ENCODE results near the gene SOS1. TPM values are rescaled to one million over a fixed set of nuclear protein-coding genes. Genes with fewer than 3 reads are reported as not detected.
"Not testable (repeated sequence)": the region's sequence is repeated elsewhere in the genome, so short reads cannot be mapped to it uniquely, and the experiment has no call there.

SOS1 gene
- 22.4 and 23.7 TPM in 2 replicates for total RNA-seq
- polyA plus RNA-seq (2012) = 8.4 TPM

- DNase-seq (ENCODE audit: low read depth) = peak; percentile 96
Observed at GRCh38 chr2:39120771-39121522, at the start of gene SOS1. Gene SOS1, minus strand, starts transcription at chr2:39121051. Its CDS starts 629 bp downstream, at chr2:39120422.

- no peak for DNase-seq (ENCODE audit: low read depth)
Observed at GRCh38 chr2:39164089-39164488, 43.2 kb upstream of the SOS1 start.

- peak; percentile 9 for DNase-seq (ENCODE audit: low read depth)
Observed at GRCh38 chr2:39160982-39161381, 40.1 kb upstream of the SOS1 start.

- no peak for DNase-seq (ENCODE audit: low read depth)
Observed at GRCh38 chr2:39159283-39159682, 38.4 kb upstream of the SOS1 start.

GRCh38 chr2:39158351-39158750 is 37.5 kb upstream of the SOS1 start:
- DNase-seq (ENCODE audit: low read depth) = no peak

GRCh38 chr2:39156846-39157245 is 36.0 kb upstream of the SOS1 start:
- DNase-seq (ENCODE audit: low read depth) = no peak

GRCh38 chr2:39156107-39156506 is 35.3 kb upstream of the SOS1 start:
- DNase-seq (ENCODE audit: low read depth) = peak; percentile 5

- DNase-seq (ENCODE audit: low read depth) = not testable (repeated sequence)
Observed at GRCh38 chr2:39155573-39155972, 34.7 kb upstream of the SOS1 start.

- DNase-seq (ENCODE audit: low read depth) = no peak
Observed at GRCh38 chr2:39154944-39155343, 34.1 kb upstream of the SOS1 start.

- DNase-seq (ENCODE audit: low read depth) = no peak
Observed at GRCh38 chr2:39153312-39153711, 32.5 kb upstream of the SOS1 start.

- DNase-seq (ENCODE audit: low read depth) = no peak
Observed at GRCh38 chr2:39152504-39152903, 31.7 kb upstream of the SOS1 start.

GRCh38 chr2:39150890-39151497 is 30.1 kb upstream of the SOS1 start:
- DNase-seq (ENCODE audit: low read depth) = no peak

- no peak for DNase-seq (ENCODE audit: low read depth)
Observed at GRCh38 chr2:39150102-39150562, 29.3 kb upstream of the SOS1 start.

GRCh38 chr2:39146630-39147029 is 25.8 kb upstream of the SOS1 start:
- DNase-seq (ENCODE audit: low read depth) = no peak

GRCh38 chr2:39145906-39146421 is 25.1 kb upstream of the SOS1 start:
- DNase-seq (ENCODE audit: low read depth) = no peak

GRCh38 chr2:39144416-39144815 is 23.6 kb upstream of the SOS1 start:
- DNase-seq (ENCODE audit: low read depth) = no peak

- no peak for DNase-seq (ENCODE audit: low read depth)
Observed at GRCh38 chr2:39142904-39143605, 22.2 kb upstream of the SOS1 start.

GRCh38 chr2:39141334-39142271 is 20.8 kb upstream of the SOS1 start:
- DNase-seq (ENCODE audit: low read depth) = peak; percentile 68

GRCh38 chr2:39140948-39141333 is 20.1 kb upstream of the SOS1 start:
- DNase-seq (ENCODE audit: low read depth) = not testable (repeated sequence)

- DNase-seq (ENCODE audit: low read depth) = no peak
Observed at GRCh38 chr2:39140322-39140847, 19.5 kb upstream of the SOS1 start.
